Urinary bladder (tissue), 4 donors: Measurements from ENCODE around the gene EPN2. TPM values are rescaled to one million over a fixed set of nuclear protein-coding genes. Genes with fewer than 3 reads are reported as not detected.
A peak's percentile ranks its signal among the peaks of the same experiment; 100 is the strongest.
"Not testable (repeated sequence)": the region's sequence is repeated elsewhere in the genome, so short reads cannot be mapped to it uniquely, and the experiment has no call there.

Experiments
- DNase-seq: peaks from one replicate; pipeline ENCODE4 v3.0.0-alpha.2; 2015; ENCODE audit errors: extremely low spot score
- H3K27ac ChIP-seq: one replicate; pipeline ENCODE4 v1.5.1; 2013; ENCODE audit warnings: low read depth, mild to moderate bottlenecking, moderate library complexity
- H3K36me3 ChIP-seq: one replicate; pipeline ENCODE4 v1.6.1; 2013; ENCODE audit warnings: mild to moderate bottlenecking, moderate library complexity; ENCODE audit not compliant: insufficient read depth
- H3K4me1 ChIP-seq: one replicate; pipeline ENCODE4 v1.6.1; 2013; ENCODE audit warnings: mild to moderate bottlenecking, moderate library complexity; ENCODE audit not compliant: insufficient read depth
- H3K4me3 ChIP-seq: one replicate; pipeline ENCODE4 v1.5.1; 2013; ENCODE audit warnings: low read depth, low read length
- WGBS: extraction: QIAGEN DNeasy Blood & Tissue Kit; methylation state at CpG from one replicate; pipeline ENCODE4 v1.1.7; 2013; 5-methylcytosine and 5-hydroxymethylcytosine counted together
- polyA plus RNA-seq: library from polyadenylated mRNA; stranded (reverse); fragments of 200-250 nt; gene quantifications from one replicate; pipeline ENCODE4 v1.2.3, GENCODE V29; 2013
- total RNA-seq: library from RNA; depleted of rRNA; stranded (reverse); fragments of >200 nt; gene quantifications from one replicate; pipeline ENCODE4 v1.2.3, GENCODE V29; 2014
- donor health status: healthy with polysubstance abuse.
- donor health status: healthy.

The EPN2 gene
- 40.3 TPM for total RNA-seq
- 46.2 TPM for polyA plus RNA-seq

GRCh38 chr17:19237139-19237388, at the start of gene EPN2:
Gene EPN2, plus strand, starts transcription at chr17:19237366. Its CDS starts 45,754 bp downstream, at chr17:19283120.
- DNase-seq, H3K36me3 ChIP-seq, H3K4me1 ChIP-seq: not testable (repeated sequence)
- Histone ChIP-seq H3K27ac (peak within 1 kb of the TSS; percentile 82), H3K4me3 (peak within 1 kb of the TSS; percentile 89)
- WGBS, result under 1% methylated on average over 17 of the region's 31 CpGs

GRCh38 chr17:19187883-19188869, 49.0 kb upstream of the EPN2 start:
- not testable (repeated sequence) for H3K36me3 ChIP-seq, H3K27ac ChIP-seq, H3K4me1 ChIP-seq, H3K4me3 ChIP-seq, DNase-seq
- WGBS, result 0% methylated on average over 9 of the region's 62 CpGs

GRCh38 chr17:19188870-19189708, 48.1 kb upstream of the EPN2 start:
- DNase-seq, H3K36me3 ChIP-seq, H3K27ac ChIP-seq, H3K4me3 ChIP-seq, H3K4me1 ChIP-seq: not testable (repeated sequence)
- WGBS, result no CpG with 5 or more reads among the region's 39 CpGs

GRCh38 chr17:19189781-19190405, 47.3 kb upstream of the EPN2 start:
- DNase-seq, H3K4me1 ChIP-seq, H3K4me3 ChIP-seq, H3K27ac ChIP-seq, H3K36me3 ChIP-seq: not testable (repeated sequence)
- no CpG with 5 or more reads among the region's 36 CpGs for WGBS

GRCh38 chr17:19196382-19197204, 40.6 kb upstream of the EPN2 start:
- WGBS, result 0% methylated on average over 10 of the region's 33 CpGs
- not testable (repeated sequence) for H3K4me1 ChIP-seq, H3K36me3 ChIP-seq, DNase-seq, H3K27ac ChIP-seq, H3K4me3 ChIP-seq

GRCh38 chr17:19202448-19202847, 34.7 kb upstream of the EPN2 start:
- no CpG with 5 or more reads among the region's 20 CpGs for WGBS
- not testable (repeated sequence) for H3K4me3 ChIP-seq, H3K4me1 ChIP-seq, H3K27ac ChIP-seq, DNase-seq, H3K36me3 ChIP-seq

GRCh38 chr17:19203429-19203828, 33.7 kb upstream of the EPN2 start:
- WGBS, result no CpG with 5 or more reads among the region's 3 CpGs
- not testable (repeated sequence) for DNase-seq, H3K36me3 ChIP-seq, H3K4me1 ChIP-seq, H3K4me3 ChIP-seq, H3K27ac ChIP-seq

- H3K36me3 ChIP-seq, H3K4me3 ChIP-seq, H3K27ac ChIP-seq, DNase-seq, H3K4me1 ChIP-seq: not testable (repeated sequence)
- WGBS, result no CpG with 5 or more reads among the region's 67 CpGs
Measured at GRCh38 chr17:19215074-19215860, 21.9 kb upstream of the EPN2 start.

- WGBS, result no CpG with 5 or more reads among the region's 13 CpGs
- H3K36me3 ChIP-seq, DNase-seq, H3K4me3 ChIP-seq, H3K4me1 ChIP-seq, H3K27ac ChIP-seq: not testable (repeated sequence)
Measured at GRCh38 chr17:19216148-19216926, 20.8 kb upstream of the EPN2 start.

GRCh38 chr17:19218914-19219313, 18.3 kb upstream of the EPN2 start:
- no CpG with 5 or more reads among the region's 2 CpGs for WGBS
- H3K4me1 ChIP-seq, H3K4me3 ChIP-seq, DNase-seq, H3K27ac ChIP-seq, H3K36me3 ChIP-seq: not testable (repeated sequence)

- no CpG with 5 or more reads among the region's 11 CpGs for WGBS
- H3K36me3 ChIP-seq, result not testable (repeated sequence)
Measured at GRCh38 chr17:19219384-19219783, 17.8 kb upstream of the EPN2 start.

GRCh38 chr17:19220195-19220594, 17.0 kb upstream of the EPN2 start:
- not testable (repeated sequence) for H3K27ac ChIP-seq, DNase-seq, H3K36me3 ChIP-seq, H3K4me1 ChIP-seq, H3K4me3 ChIP-seq
- no CpG with 5 or more reads among the region's 8 CpGs for WGBS

More at GRCh38 chr17:19219384-19219783, 17.8 kb upstream of the EPN2 start:
- not testable (repeated sequence) for H3K27ac ChIP-seq, H3K4me3 ChIP-seq, H3K4me1 ChIP-seq, DNase-seq
